Right lobe of liver (tissue), 4 donors: ENCODE results near the gene ARSA.

Experiments used
- POLR2A ChIP-seq: fragments of 450-650 bp; IDR thresholded peaks from one replicate; pipeline ENCODE4 v1.6.1; 2017; ENCODE audit warnings: antibody characterized with exemption, mild to moderate bottlenecking
- TF ChIP-seq, protein P1 (sequence below), 4 donors: fragments of 200-600 bp in 3 of 4; fragments of 450-650 bp in 1 of 4; IDR thresholded peaks; one replicate each; pipeline versions ENCODE4 v1.5.1 to v1.8.0; 2016 to 2022; ENCODE audit warnings: antibody characterized with exemption in 4 of 4, mild to moderate bottlenecking in 2 of 4
- donor health status: DM: no; HTN: no; CAD: no.
- donor health status: DM: no; HTN: no; CAD: no.
- donor health status: DM: no; HTN: yes; CAD: no.

DNA sequence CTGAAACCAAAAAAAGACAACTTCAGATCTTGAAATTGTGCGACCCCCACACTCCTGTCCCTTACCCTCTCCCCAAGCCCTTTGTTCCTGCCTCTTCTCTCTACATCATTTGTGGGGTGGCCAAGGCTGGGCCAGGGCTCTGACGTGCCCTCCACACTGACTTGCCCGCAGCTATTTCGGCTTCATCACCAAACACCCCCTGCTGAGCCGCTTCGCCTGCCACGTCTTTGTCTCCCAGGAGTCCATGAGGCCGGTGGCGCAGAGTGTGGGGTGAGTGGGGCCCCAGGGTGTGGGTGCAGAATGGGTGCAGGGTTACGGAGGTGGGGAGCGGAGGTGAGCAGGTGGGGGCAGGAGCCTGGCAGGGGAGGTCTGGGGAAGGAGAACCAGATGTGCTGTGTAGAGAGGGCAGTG, 17.9 kb downstream of the ARSA start:
- TF ChIP-seq, protein P1, sequence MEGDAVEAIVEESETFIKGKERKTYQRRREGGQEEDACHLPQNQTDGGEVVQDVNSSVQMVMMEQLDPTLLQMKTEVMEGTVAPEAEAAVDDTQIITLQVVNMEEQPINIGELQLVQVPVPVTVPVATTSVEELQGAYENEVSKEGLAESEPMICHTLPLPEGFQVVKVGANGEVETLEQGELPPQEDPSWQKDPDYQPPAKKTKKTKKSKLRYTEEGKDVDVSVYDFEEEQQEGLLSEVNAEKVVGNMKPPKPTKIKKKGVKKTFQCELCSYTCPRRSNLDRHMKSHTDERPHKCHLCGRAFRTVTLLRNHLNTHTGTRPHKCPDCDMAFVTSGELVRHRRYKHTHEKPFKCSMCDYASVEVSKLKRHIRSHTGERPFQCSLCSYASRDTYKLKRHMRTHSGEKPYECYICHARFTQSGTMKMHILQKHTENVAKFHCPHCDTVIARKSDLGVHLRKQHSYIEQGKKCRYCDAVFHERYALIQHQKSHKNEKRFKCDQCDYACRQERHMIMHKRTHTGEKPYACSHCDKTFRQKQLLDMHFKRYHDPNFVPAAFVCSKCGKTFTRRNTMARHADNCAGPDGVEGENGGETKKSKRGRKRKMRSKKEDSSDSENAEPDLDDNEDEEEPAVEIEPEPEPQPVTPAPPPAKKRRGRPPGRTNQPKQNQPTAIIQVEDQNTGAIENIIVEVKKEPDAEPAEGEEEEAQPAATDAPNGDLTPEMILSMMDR (IDR thresholded peaks at IDR 0.05): no peak
- no peak for TF ChIP-seq POLR2A
